Measurements from ENCODE around the gene PAX5.

PAX5 gene

DNA sequence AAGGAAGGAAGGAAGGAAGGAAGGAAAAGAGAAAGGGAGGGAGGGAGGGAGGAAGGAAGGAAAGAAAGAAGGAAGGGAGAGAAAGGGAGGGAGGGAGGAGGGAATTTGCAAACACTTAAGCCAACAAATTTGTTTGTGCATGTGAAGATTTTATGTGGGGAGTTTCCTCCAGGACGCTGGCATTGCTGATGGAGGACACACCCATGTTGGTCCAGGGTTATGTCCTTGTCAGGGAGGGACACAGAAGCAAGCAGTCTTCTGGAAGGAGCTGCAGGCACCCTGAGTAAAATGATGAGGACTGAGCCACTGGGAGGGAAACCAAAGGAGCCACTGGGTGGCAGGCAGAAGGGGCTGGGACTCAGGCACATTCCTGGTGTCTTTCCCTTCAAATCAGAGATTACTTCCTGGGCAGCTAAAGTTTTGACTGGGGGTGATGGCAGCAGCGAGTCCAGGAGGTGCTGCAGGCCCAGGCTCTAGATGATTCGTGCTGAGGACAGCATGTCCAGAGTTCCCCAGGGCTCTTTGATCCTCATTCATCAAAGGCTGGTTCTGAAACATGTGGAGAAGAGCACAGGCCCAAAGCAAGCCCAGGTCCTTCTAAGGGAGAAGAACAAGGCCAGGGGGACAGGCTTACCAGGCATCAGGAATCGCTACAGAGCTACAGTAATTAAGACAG, 109.2 kb downstream of the PAX5 start:
- peak; percentile 8 for DNase-seq

DNA sequence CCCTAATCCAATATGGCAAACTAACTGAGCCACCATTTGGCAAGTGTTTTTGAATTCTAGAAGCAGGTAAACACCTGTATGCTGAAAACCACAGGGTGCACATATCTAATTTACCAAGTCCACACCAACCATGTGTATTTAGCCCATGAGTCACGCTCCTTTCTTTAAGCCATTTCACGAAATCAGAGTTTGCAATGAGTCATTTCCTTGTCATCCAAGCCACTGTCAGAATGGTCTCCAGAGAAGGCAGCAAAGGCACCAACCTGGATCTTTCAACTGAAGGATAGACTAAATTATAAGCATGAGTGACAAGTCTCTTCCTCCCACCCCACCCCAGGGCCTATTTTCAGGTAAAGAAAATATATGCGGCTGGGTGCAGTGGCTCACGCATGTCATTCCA, 110.0 kb downstream of the PAX5 start:
- DNase-seq = peak; percentile 88

- peak; percentile 13 for DNase-seq
Measured at GRCh38 chr9:36923025-36923625, 110.9 kb downstream of the PAX5 start.

- DNase-seq = peak; percentile 3
Measured at GRCh38 chr9:36922548-36922947, 111.5 kb downstream of the PAX5 start.

DNA sequence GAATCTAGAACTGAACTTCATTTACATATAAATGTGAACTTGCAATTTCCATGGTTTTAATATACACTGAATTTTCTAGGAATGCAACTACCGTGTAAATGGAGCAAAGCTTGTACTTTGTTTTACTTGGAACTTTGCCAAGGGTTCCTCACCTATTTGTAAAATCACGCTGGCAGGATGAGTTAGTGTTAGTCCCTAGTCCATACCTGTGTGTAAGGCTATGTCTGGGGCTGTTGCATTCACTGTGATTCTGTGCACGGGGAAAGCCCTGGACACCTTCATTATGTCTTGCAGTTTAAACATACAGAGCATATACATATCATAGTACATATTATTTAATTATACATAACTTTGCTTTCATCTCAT, 119.9 kb downstream of the PAX5 start:
- DNase-seq = peak; percentile 42

- no peak for DNase-seq
Measured at GRCh38 chr9:36913393-36914211, 120.5 kb downstream of the PAX5 start.

DNA sequence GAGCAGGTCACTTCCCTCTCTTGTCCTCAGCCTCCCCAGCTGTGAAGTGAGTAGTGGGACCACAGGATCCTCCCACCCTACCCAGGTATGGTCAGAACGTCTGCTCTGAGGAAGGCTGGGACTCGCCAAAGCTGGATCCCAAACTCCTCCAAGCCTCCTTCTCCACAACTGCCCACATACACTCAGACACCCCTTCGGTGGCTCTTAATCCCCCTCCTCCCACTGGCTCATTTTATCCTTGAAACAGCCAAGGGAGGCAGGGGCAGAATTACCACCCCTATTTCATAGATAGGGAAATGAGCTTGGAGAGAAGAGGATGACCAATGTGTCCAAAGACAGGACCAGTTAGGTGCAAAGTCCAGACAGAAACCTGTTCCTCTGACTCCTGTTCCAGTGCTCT, 121.4 kb downstream of the PAX5 start:
- no peak for DNase-seq

GRCh38 chr9:36911601-36912412, 122.3 kb downstream of the PAX5 start:
- no peak for DNase-seq

GRCh38 chr9:36911037-36911436, 123.0 kb downstream of the PAX5 start:
- DNase-seq = no peak

DNA sequence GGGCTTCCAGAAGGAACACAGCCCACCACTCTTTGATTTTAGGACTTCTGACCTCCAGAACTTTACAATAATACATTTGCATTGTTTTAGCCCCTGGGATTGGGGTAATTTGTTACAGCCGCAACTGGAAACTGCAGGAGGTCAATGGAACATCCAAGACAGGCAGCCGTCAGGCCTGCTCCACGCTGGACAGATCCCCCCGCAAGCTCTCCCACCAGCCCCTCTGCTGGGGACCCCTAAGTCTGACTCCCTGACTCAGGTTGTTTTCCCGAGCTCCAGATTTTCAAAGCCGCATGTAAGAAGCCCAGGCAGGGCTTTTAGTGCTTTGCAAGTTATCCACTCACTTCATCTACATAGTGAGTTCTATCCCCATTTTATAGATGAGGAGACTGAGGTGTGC, 127.6 kb downstream of the PAX5 start:
- no peak for DNase-seq

DNA sequence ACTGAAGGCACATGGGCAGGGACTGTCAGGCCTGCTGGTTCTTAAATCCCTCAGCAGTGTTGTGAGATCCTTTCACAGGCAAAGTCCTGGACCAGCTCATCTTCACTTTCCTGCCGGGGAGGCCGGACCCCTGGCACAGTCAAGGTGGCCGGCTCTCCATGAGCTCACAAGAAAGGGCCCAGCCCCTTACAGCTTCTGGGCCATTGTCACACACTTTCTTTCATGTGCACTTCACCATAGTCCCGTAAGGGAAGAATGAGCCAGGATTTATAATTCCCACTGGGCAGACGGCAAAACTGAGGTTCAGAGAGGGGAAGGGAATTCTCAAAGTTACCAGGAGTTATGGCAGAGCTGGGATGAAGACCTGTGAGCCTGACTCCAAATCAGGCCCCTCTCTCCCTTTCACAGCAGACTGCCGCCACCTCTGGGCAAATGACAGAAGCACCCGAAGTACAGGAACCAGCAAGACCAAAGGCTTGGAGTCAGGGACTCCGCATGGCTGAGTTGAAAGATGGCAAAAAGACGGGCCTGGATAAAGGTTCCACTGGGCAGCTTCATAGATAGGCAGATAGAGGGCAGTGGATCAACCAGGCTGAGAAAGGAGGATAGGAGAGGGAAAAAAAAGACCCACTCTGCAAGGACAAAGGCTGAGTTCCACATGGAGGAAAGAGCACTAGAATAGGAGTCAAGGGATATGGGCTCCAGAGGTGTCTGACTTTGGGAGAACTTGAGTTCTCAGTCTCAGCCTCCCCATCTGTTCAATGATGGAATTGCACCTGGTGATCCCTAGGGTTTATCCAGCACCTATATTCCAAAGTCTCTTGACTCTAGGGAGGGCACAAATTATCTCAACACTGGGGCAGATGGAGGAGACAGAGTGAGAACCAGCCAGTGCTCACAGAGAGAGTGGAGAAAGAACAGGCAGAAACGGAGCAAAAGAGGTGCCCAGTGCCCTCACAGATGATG, 128.7 kb downstream of the PAX5 start:
- peak; percentile 6 for DNase-seq

GRCh38 chr9:36903541-36904435, 130.3 kb downstream of the PAX5 start:
- DNase-seq = peak; percentile 74

- DNase-seq = no peak
Measured at GRCh38 chr9:36902861-36903524, 131.1 kb downstream of the PAX5 start.

GRCh38 chr9:36902080-36902716, 131.9 kb downstream of the PAX5 start:
- no peak for DNase-seq

GRCh38 chr9:36901528-36901927, 132.5 kb downstream of the PAX5 start:
- DNase-seq = no peak

DNA sequence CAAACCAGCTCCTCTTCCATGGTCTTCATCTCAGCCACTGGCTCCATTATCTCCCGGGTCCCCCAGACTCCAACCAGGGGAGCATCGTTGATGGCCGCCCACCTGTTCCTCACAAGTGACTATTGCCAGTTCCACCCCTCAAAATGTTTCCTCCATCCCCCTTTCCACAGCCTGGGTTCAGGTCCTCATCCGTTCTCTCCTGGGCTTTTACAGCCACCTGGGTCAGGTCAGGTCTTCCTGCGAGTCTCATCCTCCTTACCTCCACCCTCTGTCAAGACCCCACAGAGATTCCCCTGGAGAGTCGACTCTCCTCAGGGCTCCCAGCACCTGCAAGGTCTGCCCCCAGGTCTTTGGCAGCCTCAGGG, 133.2 kb downstream of the PAX5 start:
- DNase-seq = no peak

DNA sequence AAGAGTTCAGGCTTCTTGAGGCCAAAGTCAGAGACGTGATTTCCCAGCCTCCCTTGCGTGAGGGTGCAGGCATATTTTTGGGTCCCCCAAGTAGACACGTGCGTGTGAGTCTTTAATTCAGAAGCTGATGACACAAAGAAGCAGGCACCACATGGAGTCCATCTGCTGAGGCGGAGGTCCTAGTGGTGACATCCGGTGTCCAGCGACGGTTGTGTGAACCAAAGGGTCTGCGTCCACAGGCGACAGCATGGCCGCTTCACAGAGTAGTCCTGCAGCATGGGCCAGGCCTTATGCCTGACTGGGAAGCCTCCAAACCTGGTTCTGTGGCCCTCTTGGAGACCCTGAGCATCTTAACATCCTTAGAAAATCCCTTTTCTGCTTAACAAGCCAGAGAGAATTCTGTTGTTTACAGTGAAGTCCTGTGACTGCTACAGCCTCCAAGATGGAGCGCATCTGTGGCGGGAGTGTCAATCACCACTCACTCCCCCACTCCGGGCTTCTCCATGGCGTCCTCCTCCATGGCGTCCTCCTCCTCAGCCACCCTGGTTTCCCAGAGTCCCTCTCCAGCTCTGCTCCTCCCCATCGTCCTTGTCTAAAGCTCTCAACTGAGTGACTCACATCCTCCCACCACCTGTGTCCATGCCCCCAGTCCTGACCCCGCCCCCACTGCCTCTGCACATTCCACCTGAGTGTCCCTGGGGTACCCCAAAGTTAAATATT, 133.8 kb downstream of the PAX5 start:
- DNase-seq = peak; percentile 50

- no peak for DNase-seq
Measured at GRCh38 chr9:36899406-36899805, 134.7 kb downstream of the PAX5 start.

DNA sequence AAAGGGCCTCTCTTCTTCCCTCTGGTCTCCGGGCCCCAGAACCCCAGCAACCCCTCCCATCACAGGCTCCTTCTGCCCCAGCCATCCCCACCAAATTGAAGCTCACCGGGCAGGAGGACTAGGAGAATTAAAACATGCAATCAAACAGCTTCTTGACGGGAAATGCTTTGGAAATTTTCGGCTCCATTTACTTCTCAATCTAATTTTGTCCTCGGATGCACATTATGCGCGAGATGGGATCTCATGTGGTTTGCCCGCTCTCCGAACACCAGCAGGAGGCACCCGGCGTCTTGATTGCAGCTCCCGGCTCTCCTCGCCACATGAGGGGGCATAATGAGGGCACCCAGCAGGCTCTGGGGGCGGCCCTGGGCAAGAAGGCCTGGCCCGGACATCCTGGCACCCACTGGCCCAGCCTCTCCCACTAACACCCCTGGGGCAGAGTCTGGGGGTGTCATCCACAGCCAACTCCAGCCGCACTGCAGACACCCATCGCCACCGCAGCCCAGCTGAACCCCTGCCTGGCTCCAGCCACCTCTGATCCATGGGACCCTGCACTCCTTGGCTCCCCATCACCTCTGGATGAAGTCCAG, 135.5 kb downstream of the PAX5 start:
- DNase-seq = no peak
